IMR-90 (cell line): Measurements from ENCODE around the gene IKZF4. TPM values are rescaled to one million over a fixed set of nuclear protein-coding genes. Genes with fewer than 3 reads are reported as not detected.

Experiments used
- ATAC-seq: fragments of 200-7000 bp; cut with Tn5 transposase; 2 replicates; pipeline ENCODE4 v1.9.1; 2020; ENCODE audit warnings: low read depth, mild to moderate bottlenecking, moderate library complexity
- BruUV-seq: library from RNA; stranded (reverse); fragments of 400-500 nt; replicated peaks from 2 replicates; lab custom pipeline; 2021; lab: Mats Ljungman, UMichigan
- CTCF ChIA-PET: fragments of 300-600 bp; formaldehyde crosslinking; extraction: SDS; loops from one replicate; lab custom pipeline; 2021; ENCODE audit warnings: antibody characterized with exemption; lab: Yijun Ruan, JAX
- POLR2A ChIA-PET: fragments of 300-600 bp; sonication (Branson Sonifier 250); formaldehyde crosslinking; loops from one replicate; lab custom pipeline; 2022; ENCODE audit warnings: antibody characterized with exemption; ENCODE audit not compliant: unreplicated experiment; lab: Charles Lee
- DNase-seq: peaks from one replicate; pipeline ENCODE4 v3.0.0; 2013
- H2AFZ ChIP-seq: replicated peaks from 2 replicates; pipeline ENCODE3; 2013; ENCODE audit warnings: low read length, mild to moderate bottlenecking; ENCODE audit not compliant: poor library complexity
- H2AK5ac ChIP-seq: 2 replicates; pipeline ENCODE4 v1.6.1; 2013; ENCODE audit warnings: low read depth, low read length, inconsistent platforms
- H2AK9ac ChIP-seq: replicated peaks from 2 replicates; pipeline ENCODE3; 2013; ENCODE audit warnings: mild to moderate bottlenecking, low read depth, low read length, moderate library complexity; ENCODE audit not compliant: poor library complexity
- H2BK120ac ChIP-seq: 2 replicates; pipeline ENCODE4 v1.6.1; 2013; ENCODE audit warnings: low read depth, low read length, inconsistent platforms
- H2BK15ac ChIP-seq: 3 replicates; pipeline ENCODE4 v1.6.1; 2013; ENCODE audit warnings: low read depth, low read length, inconsistent platforms
- H2BK20ac ChIP-seq: 2 replicates; pipeline ENCODE4 v1.6.1; 2013; ENCODE audit warnings: low read depth, mild to moderate bottlenecking, inconsistent platforms, low read length, moderate library complexity
- H2BK5ac ChIP-seq: 2 replicates; pipeline ENCODE4 v1.6.1; 2013; ENCODE audit warnings: mild to moderate bottlenecking, low read depth, low read length, inconsistent platforms; ENCODE audit not compliant: poor library complexity, severe bottlenecking
- H3K14ac ChIP-seq: replicated peaks from 2 replicates; pipeline ENCODE4 v1.6.1; 2013; ENCODE audit warnings: low read depth, low read length, inconsistent platforms
- H3K18ac ChIP-seq: 2 replicates; pipeline ENCODE4 v1.6.1; 2013; ENCODE audit warnings: low read depth, low read length, control low read depth
- H3K23ac ChIP-seq: 2 replicates; pipeline ENCODE4 v1.6.1; 2013; ENCODE audit warnings: low read depth, low read length, inconsistent platforms
- H3K27ac ChIP-seq: 2 replicates; pipeline ENCODE4 v1.5.1; 2013; ENCODE audit warnings: mild to moderate bottlenecking, control low read depth, low read length; ENCODE audit not compliant: insufficient read depth
- H3K27me3 ChIP-seq: 2 replicates; pipeline ENCODE4 v1.6.1; 2013; ENCODE audit warnings: low read length; ENCODE audit not compliant: control insufficient read depth, insufficient read depth
- H3K36me3 ChIP-seq: 2 replicates; pipeline ENCODE4 v1.6.1; 2013; ENCODE audit warnings: low read length, mixed read lengths; ENCODE audit not compliant: control insufficient read depth, insufficient read depth
- H3K4ac ChIP-seq: 2 replicates; pipeline ENCODE4 v1.6.1; 2013; ENCODE audit warnings: low read depth, low read length, inconsistent platforms
- H3K4me1 ChIP-seq: 2 replicates; pipeline ENCODE4 v1.6.1; 2013; ENCODE audit warnings: low read length, mixed read lengths; ENCODE audit not compliant: control insufficient read depth, insufficient read depth
- H3K4me2 ChIP-seq: 2 replicates; pipeline ENCODE4 v1.6.1; 2013; ENCODE audit warnings: low read depth, mild to moderate bottlenecking, control low read depth, low read length, moderate library complexity
- H3K4me3 ChIP-seq: 2 replicates; pipeline ENCODE4 v1.5.1; 2013; ENCODE audit warnings: low read depth, mild to moderate bottlenecking, control low read depth, low read length, moderate library complexity; ENCODE audit not compliant: insufficient read depth
- H3K56ac ChIP-seq: 2 replicates; pipeline ENCODE4 v1.6.1; 2013; ENCODE audit warnings: low read length, inconsistent platforms; ENCODE audit not compliant: insufficient read depth; ENCODE audit errors: extremely low read depth
- H3K79me1 ChIP-seq, 2 experiments: 2 replicates each; pipeline ENCODE4 v1.6.1; 2013; ENCODE audit warnings: low read length in 2 of 2, inconsistent platforms in 1 of 2, low read depth in 1 of 2
- H3K9ac ChIP-seq: 2 replicates; pipeline ENCODE4 v1.6.1; 2013; ENCODE audit warnings: low read depth, low read length, control low read depth
- H3K9me1 ChIP-seq: 2 replicates; pipeline ENCODE4 v1.6.1; 2013; ENCODE audit warnings: low read length, inconsistent platforms; ENCODE audit not compliant: insufficient read depth
- H3K9me3 ChIP-seq: 2 replicates; pipeline ENCODE4 v1.6.1; 2013; ENCODE audit warnings: low read length; ENCODE audit not compliant: control insufficient read depth, insufficient read depth
- H4K20me1 ChIP-seq: 2 replicates; pipeline ENCODE4 v1.6.1; 2013; ENCODE audit warnings: low read length, inconsistent platforms; ENCODE audit not compliant: insufficient read depth
- H4K5ac ChIP-seq: 2 replicates; pipeline ENCODE4 v1.6.1; 2013; ENCODE audit warnings: mild to moderate bottlenecking, low read depth, low read length, control low read depth
- H4K8ac ChIP-seq, 2 experiments: 2 replicates each; pipeline ENCODE4 v1.6.1; 2013; ENCODE audit warnings: low read depth in 2 of 2, low read length in 2 of 2, control low read depth in 1 of 2, inconsistent platforms in 1 of 2
- H4K91ac ChIP-seq: 2 replicates; pipeline ENCODE4 v1.6.1; 2013; ENCODE audit warnings: low read depth, low read length, inconsistent platforms; ENCODE audit not compliant: insufficient read depth
- MAFK ChIP-seq: IDR thresholded peaks from 2 replicates; pipeline ENCODE4 v1.6.1; 2012; ENCODE audit warnings: low read depth, low read length, improper control_type of control experiment
- MXI1 ChIP-seq: IDR thresholded peaks from 2 replicates; pipeline ENCODE4 v1.6.1; 2012; ENCODE audit warnings: low read depth, mild to moderate bottlenecking, low read length, moderate library complexity, borderline replicate concordance
- RCOR1 ChIP-seq: IDR thresholded peaks from 2 replicates; pipeline ENCODE4 v1.6.1; 2012; ENCODE audit warnings: mild to moderate bottlenecking, low read length, improper control_type of control experiment; ENCODE audit not compliant: insufficient replicate concordance
- WGBS, 2 experiments: methylation state at CpG; one replicate each; pipeline versions ENCODE4 v1.1.5 to v1.1.7; 2013; ENCODE audit warnings: missing lambda C conversion rate in 2 of 2; ENCODE audit not compliant: insufficient read length in 1 of 2; ENCODE audit errors: extremely low coverage in 2 of 2; 5-methylcytosine and 5-hydroxymethylcytosine counted together
- dilution Hi-C: fragments of 300-500 bp; cut with HindIII; formaldehyde crosslinking; loops from one replicate; pipeline ENCODE4 v1.14.3; 2018; ENCODE audit warnings: low sequenced_read_pairs; ENCODE audit not compliant: unreplicated experiment
- in situ Hi-C: fragments of 300-500 bp; cut with MboI; formaldehyde crosslinking; loops from 3 replicates; pipeline ENCODE4 v1.14.3; 2019; ENCODE audit warnings: low sequenced_read_pairs, inconsistent platforms, mixed read lengths
- intact Hi-C: fragments of 100-400 bp; cut with micrococcal nuclease; formaldehyde crosslinking; loops from 2 replicates; pipeline ENCODE4 v1.10.0; 2022
- polyA plus RNA-seq, 3 experiments: library from polyadenylated mRNA; depleted of rRNA; stranded (reverse); fragments of >200 nt; gene quantifications; 2 replicates each; pipeline ENCODE4 v1.2.3, GENCODE V29; 2012; ENCODE audit warnings: low replicate concordance in 1 of 3
- total RNA-seq: library from RNA; depleted of rRNA; stranded (reverse); fragments of >200 nt; gene quantifications from 2 replicates; pipeline ENCODE4 v1.2.3, GENCODE V29; 2012
- TF ChIP-seq, protein P1 (sequence below): fragments of 150-350 bp; IDR thresholded peaks from 2 replicates; pipeline ENCODE4 v1.6.1; 2016; ENCODE audit warnings: low read depth, mild to moderate bottlenecking, low read length, moderate library complexity, borderline replicate concordance

IKZF4 gene
- total and polyA plus RNA-seq, 2 of the 4 experiments (the other 2 are of a cell fraction): 1.8 to 7.1 TPM

DNA sequence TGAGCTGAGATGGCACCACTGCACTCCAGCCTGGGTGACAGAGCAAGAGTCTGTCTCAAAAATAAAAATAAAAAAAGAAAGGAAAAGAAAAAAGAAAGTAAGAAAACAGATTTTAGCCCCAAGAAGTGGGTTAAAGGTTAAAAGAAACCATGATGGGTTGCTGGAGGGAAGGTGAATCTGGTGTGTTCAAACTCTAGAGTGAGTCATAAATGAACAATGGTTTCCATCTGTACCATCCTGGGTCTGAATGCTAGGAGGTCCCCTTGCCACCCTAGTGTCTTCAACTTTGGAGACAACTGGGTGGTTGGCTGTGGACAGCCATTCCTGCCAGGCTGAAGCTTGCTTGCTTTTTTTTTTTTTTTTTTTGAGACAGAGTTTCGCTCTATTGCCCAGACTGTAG, 19.3 kb downstream of the IKZF4 start:
- Histone ChIP-seq H2BK5ac (no peak overlapping the region), H2BK120ac (no peak overlapping the region), H2AK9ac (no peak overlapping the region), H3K4me3 (no peak overlapping the region), H2BK15ac (no peak overlapping the region), H3K23ac (no peak overlapping the region), H4K5ac (no peak overlapping the region), H3K9me1 (no peaks in the 10 kb centered on the region), H2AFZ (no peak overlapping the region), H3K9me3 (no peaks in the 10 kb centered on the region), H3K27me3 (no peaks in the 10 kb centered on the region), H4K8ac (no peak overlapping the region), H4K20me1 (peaks cover 21% of the 10 kb centered on the region), H3K56ac (no peak overlapping the region), H3K27ac (no peak overlapping the region), H3K4ac (no peak overlapping the region), H3K79me1 (peaks cover 6 to 31% of the 10 kb centered on the region in 2 experiments), H3K4me2 (no peak overlapping the region), H3K4me1 (no peaks in the 10 kb centered on the region; the same call in 1 of the 2 replicates), H4K91ac (no peak overlapping the region), H3K18ac (no peak overlapping the region), H2BK20ac (no peak overlapping the region), H3K36me3 (peaks cover 24% of the 10 kb centered on the region), H3K9ac (no peak overlapping the region), H3K14ac (no peak overlapping the region), H2AK5ac (no peak overlapping the region)
- intact Hi-C loops (loop anchor here (5.0 to 10.0 kb wide), 2 partner anchors 225 to 303 kb away; partner anchors contain the start of genes ORMDL2 and SARNP), dilution Hi-C loops (no loop called here), in situ Hi-C loops (no loop called here)
- ATAC-seq (no peak), DNase-seq (no peak)
- ChIA-PET POLR2A (no interaction called here), CTCF (interaction anchor here (0.6 to 1.5 kb wide), 4 partner anchors 31 to 302 kb away, joined by 3 to 5 read pairs (median 3); partner anchors contain the start of gene SUOX)
- TF ChIP-seq, protein P1, sequence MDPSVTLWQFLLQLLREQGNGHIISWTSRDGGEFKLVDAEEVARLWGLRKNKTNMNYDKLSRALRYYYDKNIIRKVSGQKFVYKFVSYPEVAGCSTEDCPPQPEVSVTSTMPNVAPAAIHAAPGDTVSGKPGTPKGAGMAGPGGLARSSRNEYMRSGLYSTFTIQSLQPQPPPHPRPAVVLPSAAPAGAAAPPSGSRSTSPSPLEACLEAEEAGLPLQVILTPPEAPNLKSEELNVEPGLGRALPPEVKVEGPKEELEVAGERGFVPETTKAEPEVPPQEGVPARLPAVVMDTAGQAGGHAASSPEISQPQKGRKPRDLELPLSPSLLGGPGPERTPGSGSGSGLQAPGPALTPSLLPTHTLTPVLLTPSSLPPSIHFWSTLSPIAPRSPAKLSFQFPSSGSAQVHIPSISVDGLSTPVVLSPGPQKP: no peak
- TF ChIP-seq RCOR1 (no peak), MAFK (no peak), MXI1 (no peak)
- no CpG with 5 or more reads among the region's 1 CpG for WGBS, 2 experiments
- BruUV-seq: no TSS peak
